IMR-90 (cell line): Measurements from ENCODE around the gene EHHADH. TPM values are rescaled to one million over a fixed set of nuclear protein-coding genes. Genes with fewer than 3 reads are reported as not detected.

ENCODE experiments used
- ATAC-seq: fragments of 200-7000 bp; cut with Tn5 transposase; 2 replicates; pipeline ENCODE4 v1.9.1; 2020; ENCODE audit warnings: low read depth, mild to moderate bottlenecking, moderate library complexity
- BruUV-seq: library from RNA; stranded (reverse); fragments of 400-500 nt; replicated peaks from 2 replicates; lab custom pipeline; 2021; lab: Mats Ljungman, UMichigan
- CTCF ChIA-PET: fragments of 300-600 bp; formaldehyde crosslinking; extraction: SDS; loops from one replicate; lab custom pipeline; 2021; ENCODE audit warnings: antibody characterized with exemption; lab: Yijun Ruan, JAX
- POLR2A ChIA-PET: fragments of 300-600 bp; sonication (Branson Sonifier 250); formaldehyde crosslinking; loops from one replicate; lab custom pipeline; 2022; ENCODE audit warnings: antibody characterized with exemption; ENCODE audit not compliant: unreplicated experiment; lab: Charles Lee
- DNase-seq: peaks from one replicate; pipeline ENCODE4 v3.0.0; 2013
- H2AFZ ChIP-seq: replicated peaks from 2 replicates; pipeline ENCODE3; 2013; ENCODE audit warnings: low read length, mild to moderate bottlenecking; ENCODE audit not compliant: poor library complexity
- H2AK5ac ChIP-seq: 2 replicates; pipeline ENCODE4 v1.6.1; 2013; ENCODE audit warnings: low read depth, low read length, inconsistent platforms
- H2AK9ac ChIP-seq: replicated peaks from 2 replicates; pipeline ENCODE3; 2013; ENCODE audit warnings: mild to moderate bottlenecking, low read depth, low read length, moderate library complexity; ENCODE audit not compliant: poor library complexity
- H2BK120ac ChIP-seq: 2 replicates; pipeline ENCODE4 v1.6.1; 2013; ENCODE audit warnings: low read depth, low read length, inconsistent platforms
- H2BK15ac ChIP-seq: 3 replicates; pipeline ENCODE4 v1.6.1; 2013; ENCODE audit warnings: low read depth, low read length, inconsistent platforms
- H2BK20ac ChIP-seq: 2 replicates; pipeline ENCODE4 v1.6.1; 2013; ENCODE audit warnings: low read depth, mild to moderate bottlenecking, inconsistent platforms, low read length, moderate library complexity
- H2BK5ac ChIP-seq: 2 replicates; pipeline ENCODE4 v1.6.1; 2013; ENCODE audit warnings: mild to moderate bottlenecking, low read depth, low read length, inconsistent platforms; ENCODE audit not compliant: poor library complexity, severe bottlenecking
- H3K14ac ChIP-seq: replicated peaks from 2 replicates; pipeline ENCODE4 v1.6.1; 2013; ENCODE audit warnings: low read depth, low read length, inconsistent platforms
- H3K18ac ChIP-seq: 2 replicates; pipeline ENCODE4 v1.6.1; 2013; ENCODE audit warnings: low read depth, low read length, control low read depth
- H3K23ac ChIP-seq: 2 replicates; pipeline ENCODE4 v1.6.1; 2013; ENCODE audit warnings: low read depth, low read length, inconsistent platforms
- H3K27ac ChIP-seq: 2 replicates; pipeline ENCODE4 v1.5.1; 2013; ENCODE audit warnings: mild to moderate bottlenecking, control low read depth, low read length; ENCODE audit not compliant: insufficient read depth
- H3K27me3 ChIP-seq: 2 replicates; pipeline ENCODE4 v1.6.1; 2013; ENCODE audit warnings: low read length; ENCODE audit not compliant: control insufficient read depth, insufficient read depth
- H3K36me3 ChIP-seq: 2 replicates; pipeline ENCODE4 v1.6.1; 2013; ENCODE audit warnings: low read length, mixed read lengths; ENCODE audit not compliant: control insufficient read depth, insufficient read depth
- H3K4ac ChIP-seq: 2 replicates; pipeline ENCODE4 v1.6.1; 2013; ENCODE audit warnings: low read depth, low read length, inconsistent platforms
- H3K4me1 ChIP-seq: 2 replicates; pipeline ENCODE4 v1.6.1; 2013; ENCODE audit warnings: low read length, mixed read lengths; ENCODE audit not compliant: control insufficient read depth, insufficient read depth
- H3K4me2 ChIP-seq: 2 replicates; pipeline ENCODE4 v1.6.1; 2013; ENCODE audit warnings: low read depth, mild to moderate bottlenecking, control low read depth, low read length, moderate library complexity
- H3K4me3 ChIP-seq: 2 replicates; pipeline ENCODE4 v1.5.1; 2013; ENCODE audit warnings: low read depth, mild to moderate bottlenecking, control low read depth, low read length, moderate library complexity; ENCODE audit not compliant: insufficient read depth
- H3K56ac ChIP-seq: 2 replicates; pipeline ENCODE4 v1.6.1; 2013; ENCODE audit warnings: low read length, inconsistent platforms; ENCODE audit not compliant: insufficient read depth; ENCODE audit errors: extremely low read depth
- H3K79me1 ChIP-seq, 2 experiments: 2 replicates each; pipeline ENCODE4 v1.6.1; 2013; ENCODE audit warnings: low read length in 2 of 2, inconsistent platforms in 1 of 2, low read depth in 1 of 2
- H3K9ac ChIP-seq: 2 replicates; pipeline ENCODE4 v1.6.1; 2013; ENCODE audit warnings: low read depth, low read length, control low read depth
- H3K9me1 ChIP-seq: 2 replicates; pipeline ENCODE4 v1.6.1; 2013; ENCODE audit warnings: low read length, inconsistent platforms; ENCODE audit not compliant: insufficient read depth
- H3K9me3 ChIP-seq: 2 replicates; pipeline ENCODE4 v1.6.1; 2013; ENCODE audit warnings: low read length; ENCODE audit not compliant: control insufficient read depth, insufficient read depth
- H4K20me1 ChIP-seq: 2 replicates; pipeline ENCODE4 v1.6.1; 2013; ENCODE audit warnings: low read length, inconsistent platforms; ENCODE audit not compliant: insufficient read depth
- H4K5ac ChIP-seq: 2 replicates; pipeline ENCODE4 v1.6.1; 2013; ENCODE audit warnings: mild to moderate bottlenecking, low read depth, low read length, control low read depth
- H4K8ac ChIP-seq, 2 experiments: 2 replicates each; pipeline ENCODE4 v1.6.1; 2013; ENCODE audit warnings: low read depth in 2 of 2, low read length in 2 of 2, control low read depth in 1 of 2, inconsistent platforms in 1 of 2
- H4K91ac ChIP-seq: 2 replicates; pipeline ENCODE4 v1.6.1; 2013; ENCODE audit warnings: low read depth, low read length, inconsistent platforms; ENCODE audit not compliant: insufficient read depth
- CEBPB ChIP-seq: IDR thresholded peaks from 2 replicates; pipeline ENCODE4 v1.6.1; 2012; ENCODE audit warnings: low read depth, low read length, improper control_type of control experiment
- CHD1 ChIP-seq: IDR thresholded peaks from 2 replicates; pipeline ENCODE4 v1.6.1; 2012; ENCODE audit warnings: low read depth, low read length, improper control_type of control experiment
- CTCF ChIP-seq: conservative IDR thresholded peaks from 2 replicates; pipeline ENCODE4 v1.5.1; 2012; ENCODE audit warnings: mild to moderate bottlenecking, low read depth, low read length, improper control_type of control experiment
- ELK1 ChIP-seq: fragments of 150-350 bp; IDR thresholded peaks from 2 replicates; pipeline ENCODE4 v1.6.1; 2016; ENCODE audit warnings: low read depth, mild to moderate bottlenecking, low read length, moderate library complexity, borderline replicate concordance
- MAFK ChIP-seq: IDR thresholded peaks from 2 replicates; pipeline ENCODE4 v1.6.1; 2012; ENCODE audit warnings: low read depth, low read length, improper control_type of control experiment
- MAZ ChIP-seq: IDR thresholded peaks from 2 replicates; pipeline ENCODE4 v1.6.1; 2012; ENCODE audit warnings: low read depth, mild to moderate bottlenecking, low read length, improper control_type of control experiment, moderate library complexity, borderline replicate concordance
- MXI1 ChIP-seq: IDR thresholded peaks from 2 replicates; pipeline ENCODE4 v1.6.1; 2012; ENCODE audit warnings: low read depth, mild to moderate bottlenecking, low read length, moderate library complexity, borderline replicate concordance
- NFE2L2 ChIP-seq: fragments of 150-350 bp; IDR thresholded peaks from 2 replicates; pipeline ENCODE4 v1.6.1; 2016; ENCODE audit warnings: low read depth, mild to moderate bottlenecking, low read length
- POLR2A ChIP-seq: IDR thresholded peaks from 2 replicates; pipeline ENCODE4 v1.6.1; 2012; ENCODE audit warnings: mild to moderate bottlenecking, low read depth, low read length
- RCOR1 ChIP-seq: IDR thresholded peaks from 2 replicates; pipeline ENCODE4 v1.6.1; 2012; ENCODE audit warnings: mild to moderate bottlenecking, low read length, improper control_type of control experiment; ENCODE audit not compliant: insufficient replicate concordance
- RFX5 ChIP-seq: IDR thresholded peaks from 2 replicates; pipeline ENCODE4 v1.8.0; 2012; ENCODE audit warnings: low read depth, mild to moderate bottlenecking, low read length, moderate library complexity
- WGBS, 2 experiments: methylation state at CpG; one replicate each; pipeline versions ENCODE4 v1.1.5 to v1.1.7; 2013; ENCODE audit warnings: missing lambda C conversion rate in 2 of 2; ENCODE audit not compliant: insufficient read length in 1 of 2; ENCODE audit errors: extremely low coverage in 2 of 2; 5-methylcytosine and 5-hydroxymethylcytosine counted together
- dilution Hi-C: fragments of 300-500 bp; cut with HindIII; formaldehyde crosslinking; loops from one replicate; pipeline ENCODE4 v1.14.3; 2018; ENCODE audit warnings: low sequenced_read_pairs; ENCODE audit not compliant: unreplicated experiment
- in situ Hi-C: fragments of 300-500 bp; cut with MboI; formaldehyde crosslinking; loops from 3 replicates; pipeline ENCODE4 v1.14.3; 2019; ENCODE audit warnings: low sequenced_read_pairs, inconsistent platforms, mixed read lengths
- intact Hi-C: fragments of 100-400 bp; cut with micrococcal nuclease; formaldehyde crosslinking; loops from 2 replicates; pipeline ENCODE4 v1.10.0; 2022
- polyA plus RNA-seq, 3 experiments: library from polyadenylated mRNA; depleted of rRNA; stranded (reverse); fragments of >200 nt; gene quantifications; 2 replicates each; pipeline ENCODE4 v1.2.3, GENCODE V29; 2012; ENCODE audit warnings: low replicate concordance in 1 of 3
- total RNA-seq: library from RNA; depleted of rRNA; stranded (reverse); fragments of >200 nt; gene quantifications from 2 replicates; pipeline ENCODE4 v1.2.3, GENCODE V29; 2012

Gene EHHADH
- total and polyA plus RNA-seq, 2 of the 4 experiments (the other 2 are of a cell fraction): 2.0 to 4.7 TPM

GRCh38 chr3:185151101-185151963 lies 102.5 kb downstream of the EHHADH start:
- Histone ChIP-seq H3K79me1 (no peaks in the 10 kb centered on the region), H2BK20ac (no peak overlapping the region), H3K23ac (0 out of 2 replicates have a peak overlapping the region, but pooled peaks have one; percentile 4), H3K18ac (no peak overlapping the region), H2AFZ (no peak overlapping the region), H2AK9ac (no peak overlapping the region), H4K5ac (no peak overlapping the region), H3K27ac (no peak overlapping the region), H2AK5ac (no peak overlapping the region), H2BK15ac (no peak overlapping the region), H3K56ac (no peak overlapping the region), H3K27me3 (peaks cover 31% of the 10 kb centered on the region), H3K4ac (no peak overlapping the region), H4K91ac (no peak overlapping the region), H2BK5ac (no peak overlapping the region), H3K4me1 (no peaks in the 10 kb centered on the region; the same call in 1 of the 2 replicates), H3K36me3 (no peaks in the 10 kb centered on the region), H3K9ac (no peak overlapping the region), H3K14ac (no peak overlapping the region), H3K4me3 (no peak overlapping the region; the same call in 1 of the 2 replicates), H3K4me2 (no peak overlapping the region; the same call in 1 of the 2 replicates), H4K20me1 (no peaks in the 10 kb centered on the region), H3K9me3 (no peaks in the 10 kb centered on the region), H3K9me1 (peaks cover 5% of the 10 kb centered on the region), H2BK120ac (no peak overlapping the region), H4K8ac (no peak overlapping the region)
- no TSS peak for BruUV-seq
- intact Hi-C loops: no loop called here
- dilution Hi-C loops: no loop called here
- no peak for TF ChIP-seq CTCF
- TF ChIP-seq CHD1: no peak
- no peak for TF ChIP-seq MAFK
- no peak for TF ChIP-seq ELK1
- no peak for TF ChIP-seq MXI1
- no peak for TF ChIP-seq CEBPB
- no peak for TF ChIP-seq POLR2A
- no peak for TF ChIP-seq MAZ
- no peak for TF ChIP-seq NFE2L2
- no peak for TF ChIP-seq RFX5
- no peak for TF ChIP-seq RCOR1
- no peak for ATAC-seq
- CTCF ChIA-PET: interaction anchor here (1.0 kb wide), 1 partner anchor 13 kb away, joined by 3 read pairs; no protein-coding TSS in a partner anchor
- in situ Hi-C loops: no loop called here
- POLR2A ChIA-PET: no interaction called here
- no CpG with 5 or more reads among the region's 8 CpGs for WGBS, 2 experiments
- no peak for DNase-seq
